Nucleus accumbens (tissue), 56 donors: ENCODE results near the gene NELL1.
A peak's percentile ranks its signal among the peaks of the same experiment; 100 is the strongest.

Experiments used
- DNase-seq, 56 donors: peaks; one replicate each; lab custom pipeline; 2025; lab: John Stamatoyannopoulos, UW

Gene NELL1

GRCh38 chr11:20661850-20662249, 7.5 kb upstream of the NELL1 start:
- no peak for DNase-seq

GRCh38 chr11:20668131-20668809, 1.1 kb upstream of the NELL1 start:
- no peak for DNase-seq

GRCh38 chr11:20669820-20670684, 666 bp downstream of the NELL1 start:
- DNase-seq = no peak

- DNase-seq = no peak
These were observed 1.6 kb downstream of the NELL1 start for GRCh38 chr11:20670932-20671403.

GRCh38 chr11:20671856-20672546, 2.6 kb downstream of the NELL1 start:
- DNase-seq = peak in 2 of 56 donors; percentile 16 to 27

GRCh38 chr11:20672575-20672974, 3.2 kb downstream of the NELL1 start:
- no peak for DNase-seq

- no peak for DNase-seq
These were observed 7.3 kb downstream of the NELL1 start for GRCh38 chr11:20676658-20677057.

- DNase-seq = no peak
These were observed 19.4 kb downstream of the NELL1 start for GRCh38 chr11:20688761-20689160.

- no peak for DNase-seq
These were observed 38.5 kb downstream of the NELL1 start for GRCh38 chr11:20707876-20708275.

GRCh38 chr11:20712912-20713311, 43.5 kb downstream of the NELL1 start:
- no peak for DNase-seq

GRCh38 chr11:20715464-20715863, 46.1 kb downstream of the NELL1 start:
- DNase-seq = no peak

GRCh38 chr11:20715931-20716330, 46.5 kb downstream of the NELL1 start:
- DNase-seq = no peak

GRCh38 chr11:20719821-20720220, 50.4 kb downstream of the NELL1 start:
- no peak for DNase-seq

GRCh38 chr11:20723366-20723765, 54.0 kb downstream of the NELL1 start:
- DNase-seq = no peak

- DNase-seq = no peak
These were observed 60.3 kb downstream of the NELL1 start for GRCh38 chr11:20729597-20730105.

GRCh38 chr11:20731676-20732215, 62.4 kb downstream of the NELL1 start:
- DNase-seq = no peak

GRCh38 chr11:20739107-20739506, 69.7 kb downstream of the NELL1 start:
- no peak for DNase-seq

GRCh38 chr11:20739577-20739976, 70.2 kb downstream of the NELL1 start:
- no peak for DNase-seq

GRCh38 chr11:20754933-20755332, 85.5 kb downstream of the NELL1 start:
- peak in 1 of 56 donors; percentile 7 for DNase-seq

GRCh38 chr11:20759541-20759940, 90.2 kb downstream of the NELL1 start:
- DNase-seq = no peak

- no peak for DNase-seq
These were observed 91.4 kb downstream of the NELL1 start for GRCh38 chr11:20760811-20761210.
